HL-60 (cell line): ENCODE data around the gene BDH1.

Experiments
- CTCF ChIP-seq: IDR thresholded peaks from one replicate; pipeline ENCODE4 v1.5.1; 2011; ENCODE audit warnings: low read length, control low read depth, inconsistent platforms; ENCODE audit not compliant: insufficient read depth
- GABPA ChIP-seq: IDR thresholded peaks from 2 replicates; pipeline ENCODE4 v1.6.1; 2012; ENCODE audit warnings: low read depth
- POLR2AphosphoS5 ChIP-seq: IDR thresholded peaks from 2 replicates; pipeline ENCODE4 v1.6.1; 2012; ENCODE audit warnings: low read depth
- REST ChIP-seq: IDR thresholded peaks from 2 replicates; pipeline ENCODE4 v1.6.1; 2012; ENCODE audit warnings: low read depth; ENCODE audit not compliant: insufficient replicate concordance
- SPI1 ChIP-seq: IDR thresholded peaks from 2 replicates; pipeline ENCODE4 v1.6.1; 2012; ENCODE audit warnings: low read depth, mild to moderate bottlenecking, borderline replicate concordance

- no peak; the same call in 1 of the 2 replicates for TF ChIP-seq POLR2AphosphoS5
- no peak for TF ChIP-seq CTCF
- no peak for TF ChIP-seq GABPA
- TF ChIP-seq SPI1, result no peak
- no peak for TF ChIP-seq REST
These were observed 46.6 kb downstream of the BDH1 start for GRCh38 chr3:197508924-197509775.
